H1 (cell line): Measurements from ENCODE around the gene SYT14.
"Not testable (repeated sequence)": the region's sequence is repeated elsewhere in the genome, so short reads cannot be mapped to it uniquely, and the experiment has no call there.

Experiments used
- EGR1 ChIP-seq: IDR thresholded peaks from 2 replicates; pipeline ENCODE4 v1.6.1; 2011; ENCODE audit warnings: low read depth, low read length, borderline replicate concordance
- EP300 ChIP-seq, 2 experiments: IDR thresholded peaks; 1 replicate in 1 of 2; 2 replicates in 1 of 2; pipeline ENCODE4 v1.6.1; 2011 to 2012; ENCODE audit warnings: low read depth in 2 of 2, low read length in 2 of 2, mild to moderate bottlenecking in 2 of 2, borderline replicate concordance in 1 of 2, inconsistent platforms in 1 of 2, moderate library complexity in 1 of 2
- EZH2 ChIP-seq: fragments of 200-600 bp; sonication (generic); IDR thresholded peaks from 2 replicates; pipeline ENCODE4 v1.7.1; 2012; ENCODE audit warnings: low read depth, mild to moderate bottlenecking, moderate library complexity, low read length, inconsistent platforms; ENCODE audit not compliant: severe bottlenecking
- GABPA ChIP-seq: IDR thresholded peaks from 2 replicates; pipeline ENCODE4 v1.6.1; 2011; ENCODE audit warnings: mild to moderate bottlenecking, low read length, moderate library complexity, borderline replicate concordance; ENCODE audit not compliant: insufficient read depth
- GTF2F1 ChIP-seq: IDR thresholded peaks from 2 replicates; pipeline ENCODE4 v1.6.1; 2012; ENCODE audit warnings: low read depth, low read length, improper control_type of control experiment, borderline replicate concordance
- POLR2A ChIP-seq, 2 experiments: IDR thresholded peaks; 1 replicate in 1 of 2; 2 replicates in 1 of 2; pipeline ENCODE4 v1.6.1; 2011; ENCODE audit warnings: low read depth in 2 of 2, low read length in 2 of 2, mild to moderate bottlenecking in 2 of 2; ENCODE audit errors: control extremely low read depth in 1 of 2
- POLR2AphosphoS5 ChIP-seq: IDR thresholded peaks from 2 replicates; pipeline ENCODE4 v1.6.1; 2011; ENCODE audit warnings: low read depth, low read length
- TBP ChIP-seq: IDR thresholded peaks from 2 replicates; pipeline ENCODE4 v1.6.1; 2011; ENCODE audit warnings: low read depth, low read length, improper control_type of control experiment
- TF ChIP-seq, protein P1 (sequence below), 3 experiments: IDR thresholded peaks; 1 replicate in 2 of 3; 2 replicates in 1 of 3; pipeline versions ENCODE4 v1.5.1 to v1.6.1; 2011; ENCODE audit warnings: low read length in 3 of 3, mild to moderate bottlenecking in 3 of 3, inconsistent platforms in 2 of 3, low read depth in 1 of 3, moderate library complexity in 1 of 3; ENCODE audit not compliant: insufficient read depth in 1 of 3; ENCODE audit errors: control extremely low read depth in 1 of 3
- TF ChIP-seq, protein P2 (sequence below): IDR thresholded peaks from 2 replicates; pipeline ENCODE4 v1.6.1; 2012; ENCODE audit warnings: low read length, inconsistent platforms

DNA sequence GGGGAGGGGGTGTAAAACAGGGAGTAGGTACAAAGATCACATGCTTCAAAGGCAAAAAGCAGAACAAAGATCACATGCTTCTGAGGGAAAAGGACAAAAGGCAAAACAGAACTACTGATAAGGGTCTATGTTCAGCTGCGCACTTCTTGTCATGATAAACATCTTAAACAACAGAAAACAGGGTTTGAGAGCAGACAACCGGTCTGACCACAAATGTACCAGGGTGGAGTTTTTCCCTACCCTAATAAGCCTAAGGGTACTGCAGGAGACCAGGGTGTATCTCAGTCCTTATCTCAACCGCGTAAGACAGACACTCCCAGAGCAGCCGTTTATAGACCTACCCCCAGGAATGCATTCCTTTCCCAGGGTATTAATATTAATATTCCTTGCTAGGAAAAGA, 258.2 kb downstream of the SYT14 start:
- not testable (repeated sequence) for TF ChIP-seq POLR2AphosphoS5; EZH2; EGR1; TBP; GABPA; POLR2A (IDR thresholded peaks at IDR 0.05; ENCODE audit: control extremely low read depth in 1 of 2, low read depth in 2 of 2, low read length in 2 of 2); GTF2F1
- TF ChIP-seq, protein P1, sequence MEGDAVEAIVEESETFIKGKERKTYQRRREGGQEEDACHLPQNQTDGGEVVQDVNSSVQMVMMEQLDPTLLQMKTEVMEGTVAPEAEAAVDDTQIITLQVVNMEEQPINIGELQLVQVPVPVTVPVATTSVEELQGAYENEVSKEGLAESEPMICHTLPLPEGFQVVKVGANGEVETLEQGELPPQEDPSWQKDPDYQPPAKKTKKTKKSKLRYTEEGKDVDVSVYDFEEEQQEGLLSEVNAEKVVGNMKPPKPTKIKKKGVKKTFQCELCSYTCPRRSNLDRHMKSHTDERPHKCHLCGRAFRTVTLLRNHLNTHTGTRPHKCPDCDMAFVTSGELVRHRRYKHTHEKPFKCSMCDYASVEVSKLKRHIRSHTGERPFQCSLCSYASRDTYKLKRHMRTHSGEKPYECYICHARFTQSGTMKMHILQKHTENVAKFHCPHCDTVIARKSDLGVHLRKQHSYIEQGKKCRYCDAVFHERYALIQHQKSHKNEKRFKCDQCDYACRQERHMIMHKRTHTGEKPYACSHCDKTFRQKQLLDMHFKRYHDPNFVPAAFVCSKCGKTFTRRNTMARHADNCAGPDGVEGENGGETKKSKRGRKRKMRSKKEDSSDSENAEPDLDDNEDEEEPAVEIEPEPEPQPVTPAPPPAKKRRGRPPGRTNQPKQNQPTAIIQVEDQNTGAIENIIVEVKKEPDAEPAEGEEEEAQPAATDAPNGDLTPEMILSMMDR (IDR thresholded peaks at IDR 0.05; ENCODE audit: control extremely low read depth in 1 of 3, insufficient read depth in 1 of 3, low read depth in 1 of 3, low read length in 3 of 3) = not testable (repeated sequence)
- TF ChIP-seq, protein P2, sequence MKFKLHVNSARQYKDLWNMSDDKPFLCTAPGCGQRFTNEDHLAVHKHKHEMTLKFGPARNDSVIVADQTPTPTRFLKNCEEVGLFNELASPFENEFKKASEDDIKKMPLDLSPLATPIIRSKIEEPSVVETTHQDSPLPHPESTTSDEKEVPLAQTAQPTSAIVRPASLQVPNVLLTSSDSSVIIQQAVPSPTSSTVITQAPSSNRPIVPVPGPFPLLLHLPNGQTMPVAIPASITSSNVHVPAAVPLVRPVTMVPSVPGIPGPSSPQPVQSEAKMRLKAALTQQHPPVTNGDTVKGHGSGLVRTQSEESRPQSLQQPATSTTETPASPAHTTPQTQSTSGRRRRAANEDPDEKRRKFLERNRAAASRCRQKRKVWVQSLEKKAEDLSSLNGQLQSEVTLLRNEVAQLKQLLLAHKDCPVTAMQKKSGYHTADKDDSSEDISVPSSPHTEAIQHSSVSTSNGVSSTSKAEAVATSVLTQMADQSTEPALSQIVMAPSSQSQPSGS = not testable (repeated sequence)
- peak in 1 of 2 experiments; percentile 39; a peak in 1 of 3 replicates for TF ChIP-seq EP300 (IDR thresholded peaks at IDR 0.05; ENCODE audit: borderline replicate concordance in 1 of 2, low read depth in 2 of 2, low read length in 2 of 2)
